IMR-90 (cell line): Measurements from ENCODE around the gene AP3B1. TPM values are rescaled to one million over a fixed set of nuclear protein-coding genes. Genes with fewer than 3 reads are reported as not detected.

Experiments used
- ATAC-seq: fragments of 200-7000 bp; cut with Tn5 transposase; 2 replicates; pipeline ENCODE4 v1.9.1; 2020; ENCODE audit warnings: low read depth, mild to moderate bottlenecking, moderate library complexity
- BruUV-seq: library from RNA; stranded (reverse); fragments of 400-500 nt; replicated peaks from 2 replicates; lab custom pipeline; 2021; lab: Mats Ljungman, UMichigan
- CTCF ChIA-PET: fragments of 300-600 bp; formaldehyde crosslinking; extraction: SDS; loops from one replicate; lab custom pipeline; 2021; ENCODE audit warnings: antibody characterized with exemption; lab: Yijun Ruan, JAX
- POLR2A ChIA-PET: fragments of 300-600 bp; sonication (Branson Sonifier 250); formaldehyde crosslinking; loops from one replicate; lab custom pipeline; 2022; ENCODE audit warnings: antibody characterized with exemption; ENCODE audit not compliant: unreplicated experiment; lab: Charles Lee
- DNase-seq: peaks from one replicate; pipeline ENCODE4 v3.0.0; 2013
- H2AFZ ChIP-seq: replicated peaks from 2 replicates; pipeline ENCODE3; 2013; ENCODE audit warnings: low read length, mild to moderate bottlenecking; ENCODE audit not compliant: poor library complexity
- H2AK5ac ChIP-seq: 2 replicates; pipeline ENCODE4 v1.6.1; 2013; ENCODE audit warnings: low read depth, low read length, inconsistent platforms
- H2AK9ac ChIP-seq: replicated peaks from 2 replicates; pipeline ENCODE3; 2013; ENCODE audit warnings: mild to moderate bottlenecking, low read depth, low read length, moderate library complexity; ENCODE audit not compliant: poor library complexity
- H2BK120ac ChIP-seq: 2 replicates; pipeline ENCODE4 v1.6.1; 2013; ENCODE audit warnings: low read depth, low read length, inconsistent platforms
- H2BK15ac ChIP-seq: 3 replicates; pipeline ENCODE4 v1.6.1; 2013; ENCODE audit warnings: low read depth, low read length, inconsistent platforms
- H2BK20ac ChIP-seq: 2 replicates; pipeline ENCODE4 v1.6.1; 2013; ENCODE audit warnings: low read depth, mild to moderate bottlenecking, inconsistent platforms, low read length, moderate library complexity
- H2BK5ac ChIP-seq: 2 replicates; pipeline ENCODE4 v1.6.1; 2013; ENCODE audit warnings: mild to moderate bottlenecking, low read depth, low read length, inconsistent platforms; ENCODE audit not compliant: poor library complexity, severe bottlenecking
- H3K14ac ChIP-seq: replicated peaks from 2 replicates; pipeline ENCODE4 v1.6.1; 2013; ENCODE audit warnings: low read depth, low read length, inconsistent platforms
- H3K18ac ChIP-seq: 2 replicates; pipeline ENCODE4 v1.6.1; 2013; ENCODE audit warnings: low read depth, low read length, control low read depth
- H3K23ac ChIP-seq: 2 replicates; pipeline ENCODE4 v1.6.1; 2013; ENCODE audit warnings: low read depth, low read length, inconsistent platforms
- H3K27ac ChIP-seq: 2 replicates; pipeline ENCODE4 v1.5.1; 2013; ENCODE audit warnings: mild to moderate bottlenecking, control low read depth, low read length; ENCODE audit not compliant: insufficient read depth
- H3K27me3 ChIP-seq: 2 replicates; pipeline ENCODE4 v1.6.1; 2013; ENCODE audit warnings: low read length; ENCODE audit not compliant: control insufficient read depth, insufficient read depth
- H3K36me3 ChIP-seq: 2 replicates; pipeline ENCODE4 v1.6.1; 2013; ENCODE audit warnings: low read length, mixed read lengths; ENCODE audit not compliant: control insufficient read depth, insufficient read depth
- H3K4ac ChIP-seq: 2 replicates; pipeline ENCODE4 v1.6.1; 2013; ENCODE audit warnings: low read depth, low read length, inconsistent platforms
- H3K4me1 ChIP-seq: 2 replicates; pipeline ENCODE4 v1.6.1; 2013; ENCODE audit warnings: low read length, mixed read lengths; ENCODE audit not compliant: control insufficient read depth, insufficient read depth
- H3K4me2 ChIP-seq: 2 replicates; pipeline ENCODE4 v1.6.1; 2013; ENCODE audit warnings: low read depth, mild to moderate bottlenecking, control low read depth, low read length, moderate library complexity
- H3K4me3 ChIP-seq: 2 replicates; pipeline ENCODE4 v1.5.1; 2013; ENCODE audit warnings: low read depth, mild to moderate bottlenecking, control low read depth, low read length, moderate library complexity; ENCODE audit not compliant: insufficient read depth
- H3K56ac ChIP-seq: 2 replicates; pipeline ENCODE4 v1.6.1; 2013; ENCODE audit warnings: low read length, inconsistent platforms; ENCODE audit not compliant: insufficient read depth; ENCODE audit errors: extremely low read depth
- H3K79me1 ChIP-seq, 2 experiments: 2 replicates each; pipeline ENCODE4 v1.6.1; 2013; ENCODE audit warnings: low read length in 2 of 2, inconsistent platforms in 1 of 2, low read depth in 1 of 2
- H3K9ac ChIP-seq: 2 replicates; pipeline ENCODE4 v1.6.1; 2013; ENCODE audit warnings: low read depth, low read length, control low read depth
- H3K9me1 ChIP-seq: 2 replicates; pipeline ENCODE4 v1.6.1; 2013; ENCODE audit warnings: low read length, inconsistent platforms; ENCODE audit not compliant: insufficient read depth
- H3K9me3 ChIP-seq: 2 replicates; pipeline ENCODE4 v1.6.1; 2013; ENCODE audit warnings: low read length; ENCODE audit not compliant: control insufficient read depth, insufficient read depth
- H4K20me1 ChIP-seq: 2 replicates; pipeline ENCODE4 v1.6.1; 2013; ENCODE audit warnings: low read length, inconsistent platforms; ENCODE audit not compliant: insufficient read depth
- H4K5ac ChIP-seq: 2 replicates; pipeline ENCODE4 v1.6.1; 2013; ENCODE audit warnings: mild to moderate bottlenecking, low read depth, low read length, control low read depth
- H4K8ac ChIP-seq, 2 experiments: 2 replicates each; pipeline ENCODE4 v1.6.1; 2013; ENCODE audit warnings: low read depth in 2 of 2, low read length in 2 of 2, control low read depth in 1 of 2, inconsistent platforms in 1 of 2
- H4K91ac ChIP-seq: 2 replicates; pipeline ENCODE4 v1.6.1; 2013; ENCODE audit warnings: low read depth, low read length, inconsistent platforms; ENCODE audit not compliant: insufficient read depth
- BHLHE40 ChIP-seq: fragments of 150-350 bp; IDR thresholded peaks from 2 replicates; pipeline ENCODE4 v1.6.1; 2016; ENCODE audit warnings: mild to moderate bottlenecking, low read depth, low read length
- CEBPB ChIP-seq: IDR thresholded peaks from 2 replicates; pipeline ENCODE4 v1.6.1; 2012; ENCODE audit warnings: low read depth, low read length, improper control_type of control experiment
- CHD1 ChIP-seq: IDR thresholded peaks from 2 replicates; pipeline ENCODE4 v1.6.1; 2012; ENCODE audit warnings: low read depth, low read length, improper control_type of control experiment
- CTCF ChIP-seq: conservative IDR thresholded peaks from 2 replicates; pipeline ENCODE4 v1.5.1; 2012; ENCODE audit warnings: mild to moderate bottlenecking, low read depth, low read length, improper control_type of control experiment
- ELK1 ChIP-seq: fragments of 150-350 bp; IDR thresholded peaks from 2 replicates; pipeline ENCODE4 v1.6.1; 2016; ENCODE audit warnings: low read depth, mild to moderate bottlenecking, low read length, moderate library complexity, borderline replicate concordance
- FOS ChIP-seq: fragments of 150-350 bp; IDR thresholded peaks from 2 replicates; pipeline ENCODE4 v1.6.1; 2016; ENCODE audit warnings: low read depth, low read length
- MAFK ChIP-seq: IDR thresholded peaks from 2 replicates; pipeline ENCODE4 v1.6.1; 2012; ENCODE audit warnings: low read depth, low read length, improper control_type of control experiment
- MAZ ChIP-seq: IDR thresholded peaks from 2 replicates; pipeline ENCODE4 v1.6.1; 2012; ENCODE audit warnings: low read depth, mild to moderate bottlenecking, low read length, improper control_type of control experiment, moderate library complexity, borderline replicate concordance
- MXI1 ChIP-seq: IDR thresholded peaks from 2 replicates; pipeline ENCODE4 v1.6.1; 2012; ENCODE audit warnings: low read depth, mild to moderate bottlenecking, low read length, moderate library complexity, borderline replicate concordance
- NFE2L2 ChIP-seq: fragments of 150-350 bp; IDR thresholded peaks from 2 replicates; pipeline ENCODE4 v1.6.1; 2016; ENCODE audit warnings: low read depth, mild to moderate bottlenecking, low read length
- POLR2A ChIP-seq: IDR thresholded peaks from 2 replicates; pipeline ENCODE4 v1.6.1; 2012; ENCODE audit warnings: mild to moderate bottlenecking, low read depth, low read length
- RAD21 ChIP-seq: IDR thresholded peaks from 2 replicates; pipeline ENCODE4 v1.6.1; 2012; ENCODE audit warnings: low read length, improper control_type of control experiment
- RCOR1 ChIP-seq: IDR thresholded peaks from 2 replicates; pipeline ENCODE4 v1.6.1; 2012; ENCODE audit warnings: mild to moderate bottlenecking, low read length, improper control_type of control experiment; ENCODE audit not compliant: insufficient replicate concordance
- RFX5 ChIP-seq: IDR thresholded peaks from 2 replicates; pipeline ENCODE4 v1.8.0; 2012; ENCODE audit warnings: low read depth, mild to moderate bottlenecking, low read length, moderate library complexity
- SMC3 ChIP-seq: fragments of 150-350 bp; IDR thresholded peaks from 2 replicates; pipeline ENCODE4 v1.6.1; 2016; ENCODE audit warnings: low read depth, mild to moderate bottlenecking, antibody characterized with exemption, low read length, moderate library complexity
- USF2 ChIP-seq: fragments of 150-350 bp; IDR thresholded peaks from 2 replicates; pipeline ENCODE4 v1.6.1; 2017; ENCODE audit warnings: mild to moderate bottlenecking, antibody characterized with exemption, low read length, low read depth
- dilution Hi-C: fragments of 300-500 bp; cut with HindIII; formaldehyde crosslinking; loops from one replicate; pipeline ENCODE4 v1.14.3; 2018; ENCODE audit warnings: low sequenced_read_pairs; ENCODE audit not compliant: unreplicated experiment
- in situ Hi-C: fragments of 300-500 bp; cut with MboI; formaldehyde crosslinking; loops from 3 replicates; pipeline ENCODE4 v1.14.3; 2019; ENCODE audit warnings: low sequenced_read_pairs, inconsistent platforms, mixed read lengths
- intact Hi-C: fragments of 100-400 bp; cut with micrococcal nuclease; formaldehyde crosslinking; loops from 2 replicates; pipeline ENCODE4 v1.10.0; 2022
- polyA plus RNA-seq, 3 experiments: library from polyadenylated mRNA; depleted of rRNA; stranded (reverse); fragments of >200 nt; gene quantifications; 2 replicates each; pipeline ENCODE4 v1.2.3, GENCODE V29; 2012; ENCODE audit warnings: low replicate concordance in 1 of 3
- total RNA-seq: library from RNA; depleted of rRNA; stranded (reverse); fragments of >200 nt; gene quantifications from 2 replicates; pipeline ENCODE4 v1.2.3, GENCODE V29; 2012

AP3B1 gene
- total and polyA plus RNA-seq, 2 of the 4 experiments (the other 2 are of a cell fraction): 33.1 to 59.0 TPM

- Histone ChIP-seq H3K79me1 (peaks cover 14 to 23% of the 10 kb centered on the region in 2 experiments), H2BK20ac (no peak overlapping the region), H3K4me2 (no peak overlapping the region), H4K8ac (no peak overlapping the region), H3K27ac (no peak overlapping the region), H4K5ac (no peak overlapping the region), H2AK5ac (no peak overlapping the region), H3K23ac (no peak overlapping the region), H2AK9ac (no peak overlapping the region), H3K4me3 (no peak overlapping the region), H3K56ac (no peak overlapping the region), H2AFZ (no peak overlapping the region), H4K20me1 (peaks cover 7% of the 10 kb centered on the region; the same call in 1 of the 2 replicates), H3K18ac (no peak overlapping the region), H4K91ac (no peak overlapping the region), H3K9ac (no peak overlapping the region), H3K9me1 (peaks cover 4% of the 10 kb centered on the region; the same call in 1 of the 2 replicates), H3K9me3 (peaks cover 2% of the 10 kb centered on the region; the same call in 1 of the 2 replicates), H3K14ac (no peak overlapping the region), H2BK5ac (no peak overlapping the region), H3K27me3 (no peaks in the 10 kb centered on the region), H2BK120ac (no peak overlapping the region), H2BK15ac (no peak overlapping the region), H3K4ac (no peak overlapping the region), H3K4me1 (no peaks in the 10 kb centered on the region), H3K36me3 (peaks cover 6% of the 10 kb centered on the region; the same call in 1 of the 2 replicates)
- ChIA-PET POLR2A (no interaction called here), CTCF (no interaction called here)
- no TSS peak for BruUV-seq
- intact Hi-C loops (no loop called here), in situ Hi-C loops (no loop called here), dilution Hi-C loops (no loop called here)
- no peak for ATAC-seq
- DNase-seq: no peak
- TF ChIP-seq USF2: no peak
- TF ChIP-seq RAD21: no peak
- TF ChIP-seq MAZ: no peak
- TF ChIP-seq BHLHE40: no peak
- TF ChIP-seq CHD1: no peak
- no peak for TF ChIP-seq ELK1
- TF ChIP-seq FOS: no peak
- no peak for TF ChIP-seq CTCF
- no peak for TF ChIP-seq MXI1
- TF ChIP-seq CEBPB: no peak
- no peak for TF ChIP-seq SMC3
- TF ChIP-seq NFE2L2: no peak
- TF ChIP-seq MAFK: no peak
- TF ChIP-seq RFX5: no peak
- no peak for TF ChIP-seq POLR2A
- TF ChIP-seq RCOR1: no peak
Observed at GRCh38 chr5:78224358-78224757, 70.1 kb downstream of the AP3B1 start.
